Measurements from ENCODE around the gene KLHDC8B.

DNA sequence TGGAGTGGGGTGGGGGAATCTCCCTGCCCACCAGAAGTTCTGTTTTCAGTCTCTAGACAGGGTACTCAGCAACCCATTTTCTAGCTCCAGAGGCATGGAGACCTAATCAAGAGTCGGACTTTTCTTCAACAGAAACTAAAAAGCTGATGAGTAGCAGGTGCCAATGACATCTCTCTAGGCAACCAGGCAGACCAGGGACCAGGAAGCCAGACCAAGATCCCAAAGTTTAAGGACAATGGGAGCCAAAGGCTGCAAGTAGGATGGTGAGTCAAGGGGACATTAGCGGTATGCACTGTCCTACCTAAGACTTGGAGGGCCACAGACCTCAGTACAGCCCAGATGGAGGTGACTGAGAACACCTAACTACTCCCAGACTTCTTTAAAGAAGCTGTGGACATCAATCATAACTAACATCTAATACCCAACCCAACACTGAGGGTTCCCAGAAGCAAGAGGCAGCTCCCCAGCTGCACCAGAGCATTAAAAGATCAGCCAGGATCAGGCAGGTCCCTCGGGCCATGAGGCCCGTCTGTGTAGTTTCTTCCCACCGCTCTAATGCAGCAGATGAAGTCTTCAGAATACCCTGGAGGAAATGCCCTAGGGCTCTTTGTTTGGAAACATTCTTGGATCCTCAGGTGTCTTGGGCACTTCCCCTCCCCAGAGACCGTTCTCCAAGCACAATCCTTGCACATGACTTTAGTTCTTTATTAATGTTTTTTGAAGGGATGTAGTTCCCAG, 6.2 kb upstream of the KLHDC8B start:
- no peak for TF ChIP-seq POLR2AphosphoS5 (IDR thresholded peaks at IDR 0.05)
- TF ChIP-seq EP300 (IDR thresholded peaks at IDR 0.05; ENCODE audit: low read depth): no peak
- TF ChIP-seq CTCF (IDR thresholded peaks at IDR 0.05): no peak
- TF ChIP-seq POLR2A (IDR thresholded peaks at IDR 0.05): no peak
